GM06990 (cell line): Measurements from ENCODE around the gene INPP5A.

Source experiments
- DNase-seq: peaks from one replicate; pipeline ENCODE4 v3.0.0-alpha.2; 2011; ENCODE audit not compliant: insufficient read length; ENCODE audit errors: extremely low read depth
- H3K27me3 ChIP-seq: replicated peaks from 2 replicates; pipeline ENCODE4 v1.6.0; 2011; ENCODE audit warnings: low read length; ENCODE audit not compliant: control insufficient read depth, insufficient read depth
- H3K36me3 ChIP-seq: 2 replicates; pipeline ENCODE4 v1.5.1; 2011; ENCODE audit warnings: low read length; ENCODE audit not compliant: control insufficient read depth, insufficient read depth
- H3K4me3 ChIP-seq: replicated peaks from 2 replicates; pipeline ENCODE4 v1.5.1; 2011; ENCODE audit warnings: low read depth, mild to moderate bottlenecking, control low read depth, low read length
- CTCF ChIP-seq: IDR thresholded peaks from 2 replicates; pipeline ENCODE4 v1.5.1; 2011; ENCODE audit warnings: low read length, control low read depth, mild to moderate bottlenecking, inconsistent platforms; ENCODE audit not compliant: insufficient read depth, poor library complexity, severe bottlenecking

INPP5A gene

GRCh38 chr10:132599732-132600131 is 62.1 kb downstream of the INPP5A start:
- no peak for DNase-seq
- H3K4me3 ChIP-seq = no peak overlapping the region
- no peaks in the 10 kb centered on the region for H3K27me3 ChIP-seq
- no peak for TF ChIP-seq CTCF
- H3K36me3 ChIP-seq = no peaks in the 10 kb centered on the region

GRCh38 chr10:132600416-132600815 is 62.8 kb downstream of the INPP5A start:
- H3K4me3 ChIP-seq = no peak overlapping the region
- TF ChIP-seq CTCF = no peak
- no peak for DNase-seq
- no peaks in the 10 kb centered on the region for H3K36me3 ChIP-seq
- no peaks in the 10 kb centered on the region for H3K27me3 ChIP-seq

GRCh38 chr10:132601567-132601966 is 64.0 kb downstream of the INPP5A start:
- no peak overlapping the region for H3K4me3 ChIP-seq
- no peak for DNase-seq
- H3K27me3 ChIP-seq = no peaks in the 10 kb centered on the region
- H3K36me3 ChIP-seq = no peaks in the 10 kb centered on the region
- TF ChIP-seq CTCF = no peak

GRCh38 chr10:132602614-132603013 is 65.0 kb downstream of the INPP5A start:
- DNase-seq = no peak

GRCh38 chr10:132603851-132604533 is 66.4 kb downstream of the INPP5A start:
- DNase-seq = no peak
- TF ChIP-seq CTCF = no peak
- Histone ChIP-seq H3K36me3 (no peaks in the 10 kb centered on the region), H3K4me3 (no peak overlapping the region), H3K27me3 (no peaks in the 10 kb centered on the region)

More at GRCh38 chr10:132602614-132603013, 65.0 kb downstream of the INPP5A start:
- Histone ChIP-seq H3K4me3 (no peak overlapping the region), H3K27me3 (no peaks in the 10 kb centered on the region), H3K36me3 (no peaks in the 10 kb centered on the region)
- TF ChIP-seq CTCF = no peak

GRCh38 chr10:132604686-132605085 is 67.1 kb downstream of the INPP5A start:
- Histone ChIP-seq H3K36me3 (no peaks in the 10 kb centered on the region), H3K4me3 (no peak overlapping the region), H3K27me3 (no peaks in the 10 kb centered on the region)
- TF ChIP-seq CTCF = no peak
- DNase-seq = no peak
